Muscle layer of duodenum (tissue), 2 donors: ENCODE data around the gene FGD6.

Source experiments
- H3K27ac ChIP-seq: one replicate; pipeline ENCODE4 v1.7.0; 2013; ENCODE audit warnings: mild to moderate bottlenecking, low read length
- H3K27me3 ChIP-seq: one replicate; pipeline ENCODE4 v1.7.0; 2013; ENCODE audit warnings: low read depth, mild to moderate bottlenecking, control low read depth, low read length
- H3K36me3 ChIP-seq, 2 donors: one replicate each; pipeline ENCODE4 v1.7.0; 2013; ENCODE audit warnings: low read length in 2 of 2, control low read depth in 1 of 2, mild to moderate bottlenecking in 1 of 2; ENCODE audit not compliant: insufficient read depth in 2 of 2, control insufficient read depth in 1 of 2
- H3K4me1 ChIP-seq, 2 donors: one replicate each; pipeline ENCODE4 v1.7.0; 2013; ENCODE audit warnings: low read length in 2 of 2, mild to moderate bottlenecking in 2 of 2, control low read depth in 1 of 2, moderate library complexity in 1 of 2; ENCODE audit not compliant: insufficient read depth in 2 of 2, control insufficient read depth in 1 of 2
- H3K4me3 ChIP-seq, 2 donors: one replicate each; pipeline ENCODE4 v1.7.0; 2013; ENCODE audit warnings: low read length in 2 of 2, low read depth in 1 of 2, mild to moderate bottlenecking in 1 of 2
- H3K9me3 ChIP-seq, 2 donors: one replicate each; pipeline ENCODE4 v1.7.0; 2013; ENCODE audit warnings: low read length in 2 of 2, control low read depth in 1 of 2, mild to moderate bottlenecking in 1 of 2; ENCODE audit not compliant: control insufficient read depth in 1 of 2
- donor health status: healthy.

The FGD6 gene

GRCh38 chr12:95193139-95193538, 24.1 kb downstream of the FGD6 start:
- Histone ChIP-seq H3K4me3 (no peak overlapping the region), H3K4me1 (no peaks in the 10 kb centered on the region), H3K36me3 (no peaks in the 10 kb centered on the region), H3K27me3 (no peaks in the 10 kb centered on the region), H3K27ac (no peak overlapping the region), H3K9me3 (no peaks in the 10 kb centered on the region)

- Histone ChIP-seq H3K9me3 (no peaks in the 10 kb centered on the region), H3K36me3 (no peaks in the 10 kb centered on the region), H3K27me3 (no peaks in the 10 kb centered on the region), H3K4me3 (no peak overlapping the region), H3K27ac (no peak overlapping the region), H3K4me1 (no peaks in the 10 kb centered on the region)
These were observed 25.0 kb downstream of the FGD6 start for GRCh38 chr12:95192271-95192670.

DNA sequence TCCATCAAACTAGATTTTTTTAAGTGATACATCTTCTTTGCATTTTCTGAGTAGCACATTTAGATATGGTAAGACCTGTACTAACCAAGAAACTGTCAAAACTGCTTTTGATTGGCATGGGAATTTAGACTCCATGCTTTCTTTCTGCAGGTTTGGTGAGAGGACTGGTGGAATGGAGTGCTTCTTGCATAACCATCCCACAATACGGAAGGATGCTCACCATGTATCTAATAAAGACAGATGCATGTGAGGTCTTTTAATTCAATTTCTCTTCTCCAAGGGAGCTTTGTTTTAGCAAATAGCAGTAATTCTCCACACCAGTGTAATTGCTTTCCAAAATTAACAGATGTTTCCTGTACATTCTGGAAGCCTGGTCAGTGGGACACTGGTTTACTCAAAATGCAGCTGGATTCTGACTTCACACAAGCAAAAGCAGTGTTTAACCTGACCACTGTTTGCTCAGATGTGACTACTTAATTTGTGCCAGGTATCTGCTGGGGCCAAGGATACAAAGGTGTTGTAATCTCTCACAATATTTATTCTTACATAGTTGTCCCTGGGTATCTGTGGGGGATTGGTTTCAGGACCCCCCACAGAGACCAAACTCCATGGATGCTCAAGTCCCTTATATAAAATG, 26.1 kb downstream of the FGD6 start:
- Histone ChIP-seq H3K27me3 (no peaks in the 10 kb centered on the region), H3K4me1 (no peaks in the 10 kb centered on the region), H3K9me3 (no peaks in the 10 kb centered on the region), H3K4me3 (no peak overlapping the region), H3K36me3 (no peaks in the 10 kb centered on the region), H3K27ac (no peak overlapping the region)

GRCh38 chr12:95187865-95188415, 29.3 kb downstream of the FGD6 start:
- H3K4me3 ChIP-seq: no peak overlapping the region
- no peaks in the 10 kb centered on the region for H3K9me3 ChIP-seq
- no peaks in the 10 kb centered on the region for H3K4me1 ChIP-seq
- H3K27ac ChIP-seq: no peak overlapping the region
- no peaks in the 10 kb centered on the region for H3K27me3 ChIP-seq
- H3K36me3 ChIP-seq: no peaks in the 10 kb centered on the region

GRCh38 chr12:95185854-95186253, 31.4 kb downstream of the FGD6 start:
- H3K9me3 ChIP-seq: no peaks in the 10 kb centered on the region
- H3K27me3 ChIP-seq: no peaks in the 10 kb centered on the region
- H3K36me3 ChIP-seq: no peaks in the 10 kb centered on the region
- no peak overlapping the region for H3K27ac ChIP-seq
- H3K4me3 ChIP-seq: no peak overlapping the region
- H3K4me1 ChIP-seq: no peaks in the 10 kb centered on the region

GRCh38 chr12:95185072-95185471, 32.2 kb downstream of the FGD6 start:
- no peak overlapping the region for H3K4me3 ChIP-seq

DNA sequence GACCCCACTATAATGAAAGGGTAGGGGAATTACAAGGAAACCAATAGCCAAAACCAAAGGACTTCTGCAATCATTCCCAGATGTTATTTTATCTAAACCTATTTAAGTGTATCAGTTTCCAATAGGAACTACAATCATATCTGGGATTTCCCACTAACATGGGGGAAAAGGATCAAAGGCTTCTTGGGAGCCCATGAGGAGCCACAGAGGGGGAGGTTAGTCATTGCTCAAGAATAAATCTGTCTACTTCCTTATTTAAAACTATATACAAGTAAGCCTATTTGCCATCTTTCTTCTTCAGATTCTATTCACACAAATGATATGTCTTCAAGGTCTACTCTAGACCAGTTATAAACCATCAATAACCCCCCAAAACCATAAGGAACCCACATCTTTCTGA, 33.1 kb downstream of the FGD6 start:
- no peaks in the 10 kb centered on the region for H3K36me3 ChIP-seq
- H3K4me1 ChIP-seq: no peaks in the 10 kb centered on the region
- no peak overlapping the region for H3K27ac ChIP-seq
- no peaks in the 10 kb centered on the region for H3K9me3 ChIP-seq
- H3K27me3 ChIP-seq: no peaks in the 10 kb centered on the region
- H3K4me3 ChIP-seq: no peak overlapping the region

More at GRCh38 chr12:95185072-95185471, 32.2 kb downstream of the FGD6 start:
- Histone ChIP-seq H3K9me3 (no peaks in the 10 kb centered on the region), H3K4me1 (no peaks in the 10 kb centered on the region), H3K36me3 (no peaks in the 10 kb centered on the region), H3K27me3 (no peaks in the 10 kb centered on the region), H3K27ac (no peak overlapping the region)

DNA sequence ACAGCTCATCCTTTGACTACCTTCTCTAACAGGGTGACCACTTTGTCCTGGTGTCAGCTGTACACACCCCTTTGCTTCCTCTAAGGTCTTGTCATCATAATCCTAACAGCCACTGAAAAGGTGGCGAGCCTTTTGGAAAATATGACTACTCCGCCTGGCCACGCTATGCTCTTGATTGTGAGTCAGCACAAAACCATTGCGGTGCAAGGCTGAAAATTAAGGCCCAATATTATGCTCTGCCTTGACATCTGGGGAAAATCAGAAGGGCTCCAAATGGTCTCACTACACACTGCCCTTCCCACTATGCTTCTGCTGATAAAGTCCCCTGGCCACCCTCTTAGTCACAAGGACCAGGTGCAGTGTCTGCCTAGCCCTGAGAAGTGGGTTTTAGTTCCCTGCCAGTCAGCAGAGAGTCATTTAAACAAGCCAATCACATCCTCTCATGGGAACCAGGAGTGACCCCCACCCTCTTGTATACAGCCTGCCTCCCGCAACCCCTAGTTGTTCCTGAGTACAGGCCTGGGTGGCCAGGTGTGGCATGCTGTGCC, 34.3 kb downstream of the FGD6 start:
- H3K27ac ChIP-seq: no peak overlapping the region
- H3K9me3 ChIP-seq: no peaks in the 10 kb centered on the region
- H3K4me3 ChIP-seq: no peak overlapping the region
- H3K4me1 ChIP-seq: no peaks in the 10 kb centered on the region
- no peaks in the 10 kb centered on the region for H3K36me3 ChIP-seq
- H3K27me3 ChIP-seq: no peaks in the 10 kb centered on the region

- Histone ChIP-seq H3K36me3 (no peaks in the 10 kb centered on the region), H3K27me3 (no peaks in the 10 kb centered on the region), H3K9me3 (no peaks in the 10 kb centered on the region), H3K4me3 (no peak overlapping the region), H3K27ac (no peak overlapping the region), H3K4me1 (peaks cover 0 to 6% of the 10 kb centered on the region in 2 donors)
These were observed 36.2 kb downstream of the FGD6 start for GRCh38 chr12:95181103-95181502.

DNA sequence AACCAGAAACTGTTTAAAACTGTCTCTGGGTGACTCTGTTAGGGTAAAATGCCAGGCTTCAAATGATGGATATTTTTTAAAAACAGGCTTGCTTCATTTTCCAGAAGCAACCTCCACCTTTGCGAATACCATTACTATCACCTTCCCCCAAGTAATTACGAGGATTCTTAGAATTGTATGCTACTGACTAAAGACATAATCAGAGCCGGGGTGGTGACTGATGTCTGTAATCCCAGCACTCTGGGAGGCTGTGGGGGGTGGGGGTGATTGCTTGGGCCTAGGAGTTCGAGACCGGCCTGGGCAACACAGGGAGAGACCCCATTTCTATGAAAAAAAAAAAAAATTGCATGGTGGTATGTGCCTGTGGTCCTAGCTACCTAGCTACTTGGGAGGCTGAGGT, 38.3 kb downstream of the FGD6 start:
- H3K27ac ChIP-seq: no peak overlapping the region
- H3K36me3 ChIP-seq: no peaks in the 10 kb centered on the region
- no peaks in the 10 kb centered on the region for H3K9me3 ChIP-seq
- peaks cover 0 to 13% of the 10 kb centered on the region in 2 donors for H3K4me1 ChIP-seq
- H3K27me3 ChIP-seq: no peaks in the 10 kb centered on the region
- H3K4me3 ChIP-seq: no peak overlapping the region

GRCh38 chr12:95178136-95178535, 39.1 kb downstream of the FGD6 start:
- peaks cover 0 to 21% of the 10 kb centered on the region in 2 donors for H3K4me1 ChIP-seq
- no peaks in the 10 kb centered on the region for H3K36me3 ChIP-seq
- H3K27ac ChIP-seq: no peak overlapping the region
- H3K9me3 ChIP-seq: no peaks in the 10 kb centered on the region
- no peaks in the 10 kb centered on the region for H3K27me3 ChIP-seq
- H3K4me3 ChIP-seq: no peak overlapping the region
